Measurements from ENCODE around the gene CCHCR1. TPM values are rescaled to one million over a fixed set of nuclear protein-coding genes. Genes with fewer than 3 reads are reported as not detected.

CCHCR1 gene
- total RNA-seq, 1 donor from 2014 or later: 48.6 TPM

GRCh38 chr6:31120151-31120915 is 37.3 kb downstream of the CCHCR1 start, which contains the start of gene CDSN:
CDSN (minus strand) TSS chr6:31120446; CDS start chr6:31120419, 27 bp downstream.
- no peak for TF ChIP-seq CTCF (conservative IDR thresholded peaks at IDR 0.05)
- no peak for DNase-seq (ENCODE audit: low read depth, low spot score)
- Mint-ChIP-seq H3K9me3 (no peaks in the 10 kb centered on the region), H3K27ac (ENCODE audit: unreplicated experiment) (no peak within 1 kb of the TSS), H3K36me3 (ENCODE audit: low read depth) (no peaks in the 10 kb centered on the region), H3K4me3 (no peak within 1 kb of the TSS), H3K27me3 (ENCODE audit: low read depth) (peaks cover 4% of the 10 kb centered on the region), H3K4me1 (peaks cover 6% of the 10 kb centered on the region)

DNA sequence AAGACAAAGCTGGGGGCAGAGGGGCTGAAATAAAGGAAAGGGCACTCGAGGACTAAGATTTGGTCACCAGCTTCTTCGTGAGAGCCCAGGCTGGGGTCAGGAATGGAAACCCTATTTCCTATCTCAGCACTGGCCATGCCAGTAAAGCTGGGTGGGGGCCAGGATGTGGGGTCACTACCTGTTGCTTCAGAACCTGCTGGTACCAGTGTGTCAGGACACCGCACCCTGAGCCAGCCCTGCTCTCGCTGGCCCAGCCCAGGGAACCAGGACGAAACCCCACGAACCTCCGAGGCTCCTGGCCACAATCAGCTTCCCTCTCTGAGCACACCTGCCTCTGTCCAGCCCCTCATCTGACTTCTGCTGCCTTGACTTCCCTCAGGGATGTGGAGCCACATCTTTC is 39.4 kb downstream of the CCHCR1 start:
- peaks cover 6% of the 10 kb centered on the region for H3K27me3 Mint-ChIP-seq (ENCODE audit: low read depth)
- H3K27ac Mint-ChIP-seq (ENCODE audit: unreplicated experiment): no peak overlapping the region
- TF ChIP-seq CTCF (conservative IDR thresholded peaks at IDR 0.05): no peak
- no peaks in the 10 kb centered on the region for H3K36me3 Mint-ChIP-seq (ENCODE audit: low read depth)
- H3K4me3 Mint-ChIP-seq: no peak overlapping the region
- H3K4me1 Mint-ChIP-seq: peaks cover 8% of the 10 kb centered on the region
- DNase-seq (ENCODE audit: low read depth, low spot score): no peak
- no peaks in the 10 kb centered on the region for H3K9me3 Mint-ChIP-seq

GRCh38 chr6:31116661-31117385 is 40.8 kb downstream of the CCHCR1 start:
- Mint-ChIP-seq H3K36me3 (ENCODE audit: low read depth) (no peaks in the 10 kb centered on the region), H3K9me3 (no peaks in the 10 kb centered on the region), H3K27me3 (ENCODE audit: low read depth) (peaks cover 10% of the 10 kb centered on the region), H3K4me1 (peaks cover 8% of the 10 kb centered on the region), H3K4me3 (no peak overlapping the region), H3K27ac (ENCODE audit: unreplicated experiment) (no peak overlapping the region)
- no peak for DNase-seq (ENCODE audit: low read depth, low spot score)
- no peak for TF ChIP-seq CTCF (conservative IDR thresholded peaks at IDR 0.05)

DNA sequence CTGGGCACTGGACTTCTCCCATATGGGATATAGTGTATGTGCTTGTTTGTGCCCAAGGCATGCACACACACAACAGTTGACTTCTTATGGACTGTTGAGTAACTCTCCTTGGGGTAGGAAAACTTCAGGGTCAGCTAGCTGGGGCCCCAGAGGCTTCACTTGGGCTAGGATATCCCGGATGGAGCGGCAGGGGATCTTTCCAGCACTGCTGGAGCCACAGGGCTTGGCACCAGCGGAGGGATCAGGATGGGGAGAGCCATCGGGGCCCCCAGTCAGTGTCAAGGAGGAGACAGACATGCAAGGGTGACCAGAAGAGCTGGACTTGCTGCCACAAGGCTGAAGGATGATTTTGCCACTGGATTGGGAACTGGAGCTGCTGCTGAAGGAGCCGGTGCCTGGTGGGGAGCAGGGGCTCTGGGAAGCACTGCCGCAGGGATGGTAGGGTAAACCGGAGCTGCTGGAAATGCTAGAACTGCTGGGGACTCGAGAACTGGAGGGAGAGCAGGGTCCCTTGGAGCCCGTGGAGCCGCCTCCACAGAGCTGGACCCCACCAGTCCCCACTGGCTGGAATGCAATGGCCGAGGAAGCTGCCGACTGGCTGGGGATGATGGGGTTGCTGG is 41.6 kb downstream of the CCHCR1 start:
- H3K4me3 Mint-ChIP-seq: no peak overlapping the region
- H3K4me1 Mint-ChIP-seq: peaks cover 8% of the 10 kb centered on the region
- no peak for DNase-seq (ENCODE audit: low read depth, low spot score)
- no peak for TF ChIP-seq CTCF (conservative IDR thresholded peaks at IDR 0.05)
- no peaks in the 10 kb centered on the region for H3K36me3 Mint-ChIP-seq (ENCODE audit: low read depth)
- H3K27ac Mint-ChIP-seq (ENCODE audit: unreplicated experiment): no peak overlapping the region
- peaks cover 11% of the 10 kb centered on the region for H3K27me3 Mint-ChIP-seq (ENCODE audit: low read depth)
- H3K9me3 Mint-ChIP-seq: no peaks in the 10 kb centered on the region

- DNase-seq (ENCODE audit: low read depth, low spot score): no peak
- Mint-ChIP-seq H3K27me3 (ENCODE audit: low read depth) (peaks cover 19% of the 10 kb centered on the region), H3K9me3 (no peaks in the 10 kb centered on the region), H3K36me3 (ENCODE audit: low read depth) (no peaks in the 10 kb centered on the region), H3K27ac (ENCODE audit: unreplicated experiment) (peak overlapping the region; percentile 72), H3K4me1 (peaks cover 8% of the 10 kb centered on the region), H3K4me3 (no peak overlapping the region)
- TF ChIP-seq CTCF (conservative IDR thresholded peaks at IDR 0.05): no peak
Measured at GRCh38 chr6:31114970-31115849, 42.4 kb downstream of the CCHCR1 start.

All from neural crest cell (in vitro differentiated cells).